ENCODE results near the gene HOXB9. TPM values are rescaled to one million over a fixed set of nuclear protein-coding genes. Genes with fewer than 3 reads are reported as not detected.

HOXB9 gene
- polyA plus RNA-seq, 1 experiment: not detected

GRCh38 chr17:48624118-48624517, 2.0 kb downstream of the HOXB9 start:
- Histone ChIP-seq H3K36me3 (ENCODE audit: control insufficient read depth, insufficient read depth, low read length) (no peaks in the 10 kb centered on the region), H3K27me3 (ENCODE audit: control insufficient read depth, insufficient read depth, low read length) (peaks cover 90% of the 10 kb centered on the region), H3K4me3 (ENCODE audit: low read depth, low read length) (no peak overlapping the region)
- ChIA-PET CTCF (interaction anchor here (1.4 to 2.0 kb wide), 4 partner anchors 8 to 273 kb away, joined by 3 to 6 read pairs (median 6); partner anchors contain the start of gene HOXB8), POLR2A (interaction anchor here (0.6 kb wide), 1 partner anchor 475 kb away, joined by 3 read pairs; no protein-coding TSS in a partner anchor)
- DNase-seq (ENCODE audit: low read depth): no peak
- no peak for TF ChIP-seq CTCF (IDR thresholded peaks at IDR 0.05; ENCODE audit: insufficient read depth, low read depth, low read length)

GRCh38 chr17:48623583-48623982, 2.6 kb downstream of the HOXB9 start:
- no peak overlapping the region for H3K4me3 ChIP-seq (ENCODE audit: low read depth, low read length)
- peaks cover 88% of the 10 kb centered on the region for H3K27me3 ChIP-seq (ENCODE audit: control insufficient read depth, insufficient read depth, low read length)
- ChIA-PET POLR2A (interaction anchor here (0.6 kb wide), 1 partner anchor 474 kb away, joined by 3 read pairs; no protein-coding TSS in a partner anchor), CTCF (interaction anchor here (1.3 to 2.0 kb wide), 4 partner anchors 9 to 11 kb away, joined by 3 to 6 read pairs (median 6); partner anchors contain the start of gene HOXB8)
- TF ChIP-seq CTCF (IDR thresholded peaks at IDR 0.05; ENCODE audit: insufficient read depth, low read depth, low read length): no peak
- no peak for DNase-seq (ENCODE audit: low read depth)
- no peaks in the 10 kb centered on the region for H3K36me3 ChIP-seq (ENCODE audit: control insufficient read depth, insufficient read depth, low read length)

GRCh38 chr17:48622857-48623256, 3.3 kb downstream of the HOXB9 start:
- CTCF ChIA-PET: interaction anchor here (1.3 to 2.1 kb wide), 6 partner anchors 8 to 315 kb away, joined by 3 to 6 read pairs (median 5); partner anchors contain the start of gene HOXB8
- Histone ChIP-seq H3K4me3 (ENCODE audit: low read depth, low read length) (no peak overlapping the region), H3K36me3 (ENCODE audit: control insufficient read depth, insufficient read depth, low read length) (no peaks in the 10 kb centered on the region), H3K27me3 (ENCODE audit: control insufficient read depth, insufficient read depth, low read length) (peaks cover 86% of the 10 kb centered on the region)
- no peak for DNase-seq (ENCODE audit: low read depth)
- POLR2A ChIA-PET: no interaction called here
- TF ChIP-seq CTCF (IDR thresholded peaks at IDR 0.05; ENCODE audit: insufficient read depth, low read depth, low read length): no peak

GRCh38 chr17:48621410-48622392, 4.5 kb downstream of the HOXB9 start:
- peaks cover 80% of the 10 kb centered on the region for H3K27me3 ChIP-seq (ENCODE audit: control insufficient read depth, insufficient read depth, low read length)
- H3K36me3 ChIP-seq (ENCODE audit: control insufficient read depth, insufficient read depth, low read length): no peaks in the 10 kb centered on the region
- ChIA-PET POLR2A (no interaction called here), CTCF (interaction anchor here (0.6 to 2.1 kb wide), 7 partner anchors 9 to 462 kb away, joined by 3 to 6 read pairs (median 3); no protein-coding TSS in a partner anchor)
- no peak for TF ChIP-seq CTCF (IDR thresholded peaks at IDR 0.05; ENCODE audit: insufficient read depth, low read depth, low read length)
- H3K4me3 ChIP-seq (ENCODE audit: low read depth, low read length): no peak overlapping the region
- DNase-seq (ENCODE audit: low read depth): no peak

Measured in BJ (cell line).